HG02678 (cell line): ENCODE results near the gene NFKB1.

Experiments used
- ATAC-seq: cut with Tn5 transposase; IDR thresholded peaks from one replicate; pipeline ENCODE4 v1.9.1; 2021; ENCODE audit warnings: mild to moderate bottlenecking, moderate library complexity; ENCODE audit not compliant: unreplicated experiment

NFKB1 gene

GRCh38 chr4:102620697-102621497, 119.7 kb downstream of the NFKB1 start:
- ATAC-seq: peak; percentile 60

DNA sequence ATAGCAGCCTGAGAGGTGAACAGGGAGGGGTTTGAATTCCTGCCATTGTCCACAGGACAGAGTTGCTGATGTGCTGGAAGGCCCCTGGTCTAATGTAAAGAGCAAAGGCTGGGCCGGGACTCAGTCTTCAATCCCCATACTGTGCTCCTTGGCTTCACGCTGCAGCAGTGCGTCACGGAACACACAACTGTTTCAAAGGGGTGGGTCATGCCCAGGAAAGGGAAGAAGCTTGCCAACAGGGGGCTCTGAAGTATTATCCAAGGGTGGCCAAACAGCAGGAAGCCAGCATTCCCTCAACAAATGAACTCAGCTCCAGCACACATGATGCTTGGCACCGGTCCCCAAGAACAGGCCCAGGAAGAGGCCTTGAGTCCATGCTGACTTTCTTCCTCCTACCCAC, 122.5 kb downstream of the NFKB1 start:
- no peak for ATAC-seq

- ATAC-seq: no peak
Observed at GRCh38 chr4:102624505-102624904, 123.3 kb downstream of the NFKB1 start.

DNA sequence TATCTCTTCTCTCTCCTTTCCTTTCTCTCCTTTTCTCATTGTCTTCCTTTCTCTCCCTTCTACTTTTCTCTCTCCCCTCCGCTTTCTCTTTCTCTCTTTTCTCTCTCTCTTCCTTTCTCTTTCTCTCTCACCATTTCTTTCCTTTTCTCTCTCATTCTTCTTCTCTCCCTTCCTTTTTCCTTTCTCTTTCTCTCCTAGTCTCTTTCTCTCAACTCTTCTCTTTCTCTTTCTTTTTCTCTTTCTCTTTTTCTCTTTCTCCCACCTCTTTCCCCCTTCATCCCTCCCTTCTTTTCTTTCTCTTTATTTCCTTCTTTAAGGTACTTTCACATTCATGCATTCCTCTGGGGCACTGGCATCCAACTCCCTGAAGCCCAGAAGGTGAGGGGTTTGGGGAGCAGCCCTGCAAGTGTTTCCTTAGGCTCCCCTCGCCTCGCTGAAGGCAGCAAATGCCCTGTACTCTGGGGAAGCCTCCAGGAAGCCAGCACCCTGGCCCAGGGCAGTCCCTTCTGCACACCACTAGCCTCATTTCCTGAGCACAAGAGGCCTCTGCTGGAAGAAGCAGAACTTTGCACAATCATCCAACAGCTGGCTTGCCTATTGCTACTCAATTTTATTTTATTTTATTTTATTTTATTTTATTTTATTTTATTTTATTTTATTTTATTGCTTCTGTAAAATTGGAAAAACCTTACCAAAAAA, 124.2 kb downstream of the NFKB1 start:
- ATAC-seq: peak; percentile 91

- ATAC-seq: no peak
Observed at GRCh38 chr4:102627831-102628523, 126.8 kb downstream of the NFKB1 start.

DNA sequence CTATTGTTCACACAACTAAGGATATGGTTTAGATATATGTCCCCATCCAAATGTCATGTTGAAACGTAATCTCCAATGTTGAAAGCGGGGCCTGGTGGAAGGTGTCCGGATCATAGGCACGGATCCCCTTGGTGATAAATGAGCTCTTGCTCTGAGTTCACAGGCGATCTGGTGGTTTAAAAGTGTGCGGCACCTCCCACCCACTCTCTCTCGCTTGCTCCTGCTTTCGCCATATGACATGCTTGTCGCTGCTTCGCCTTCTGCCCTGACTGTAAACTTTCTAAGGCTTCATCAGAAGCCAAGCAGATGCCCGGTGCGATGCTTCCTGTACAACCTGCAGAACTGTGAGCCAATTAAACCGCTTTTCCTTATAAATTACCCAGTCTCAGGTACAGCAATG, 128.5 kb downstream of the NFKB1 start:
- no peak for ATAC-seq

GRCh38 chr4:102631616-102632015, 130.5 kb downstream of the NFKB1 start:
- no peak for ATAC-seq

GRCh38 chr4:102632241-102633065, 131.3 kb downstream of the NFKB1 start:
- no peak for ATAC-seq

DNA sequence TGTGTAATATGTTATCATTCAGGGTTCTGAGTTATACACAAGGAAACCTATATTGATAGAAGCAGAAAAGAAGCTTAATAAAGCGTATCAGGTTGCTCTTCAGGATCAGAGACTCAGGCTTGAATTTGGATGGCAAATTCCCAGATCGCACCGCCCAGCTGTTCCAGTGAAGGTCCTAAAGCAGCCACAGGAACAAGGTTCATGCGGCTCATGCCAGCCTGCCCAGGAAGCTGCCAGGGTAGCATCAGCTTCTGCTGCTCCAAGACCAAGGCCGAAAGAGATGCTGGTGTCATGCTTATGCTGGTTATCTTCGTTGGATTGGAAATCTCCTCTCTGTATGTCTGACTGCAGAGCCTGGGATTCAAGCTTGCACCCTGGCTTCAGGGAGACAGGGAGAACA, 131.9 kb downstream of the NFKB1 start:
- no peak for ATAC-seq

- no peak for ATAC-seq
Observed at GRCh38 chr4:102637391-102637790, 136.2 kb downstream of the NFKB1 start.

DNA sequence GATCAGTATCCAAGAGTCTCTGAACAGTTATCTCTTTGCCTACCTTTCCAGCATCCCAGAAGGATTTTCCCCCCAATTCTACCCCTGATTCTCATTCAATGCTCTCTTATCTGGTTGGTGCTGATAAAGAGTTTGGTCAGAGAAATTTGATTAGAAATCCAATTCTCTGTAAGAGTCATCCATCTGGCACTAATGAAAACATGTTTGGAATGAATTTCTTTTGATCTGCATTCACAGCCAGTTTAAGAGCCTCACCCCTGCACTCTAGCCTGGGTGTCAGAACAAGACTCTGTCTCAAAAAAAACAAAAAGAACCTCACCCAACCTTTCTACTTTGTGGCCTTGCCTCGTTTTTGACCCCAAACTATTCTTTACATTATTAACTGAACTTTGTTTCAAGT, 137.5 kb downstream of the NFKB1 start:
- ATAC-seq: no peak

- no peak for ATAC-seq
Observed at GRCh38 chr4:102639598-102639997, 138.4 kb downstream of the NFKB1 start.

- ATAC-seq: no peak
Observed at GRCh38 chr4:102640669-102641068, 139.5 kb downstream of the NFKB1 start.

DNA sequence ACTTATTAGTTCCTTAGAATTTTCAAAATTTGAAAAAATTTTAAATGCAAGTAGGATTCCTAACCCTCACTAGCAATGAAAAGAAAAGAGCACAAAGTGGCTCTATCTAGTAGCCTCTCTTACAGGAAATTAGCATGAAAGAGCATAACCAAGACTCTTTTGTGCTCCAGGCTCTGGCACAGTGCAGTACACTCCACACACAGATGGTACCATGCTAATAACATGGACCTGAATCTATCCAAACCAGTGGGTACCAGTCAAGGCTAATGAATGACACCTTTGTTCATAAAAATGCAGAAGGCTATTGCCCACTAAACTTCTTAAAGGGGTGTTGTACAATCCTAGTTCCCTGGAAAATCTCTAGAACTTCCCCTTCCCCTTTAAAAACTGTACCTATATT, 140.6 kb downstream of the NFKB1 start:
- ATAC-seq: no peak

DNA sequence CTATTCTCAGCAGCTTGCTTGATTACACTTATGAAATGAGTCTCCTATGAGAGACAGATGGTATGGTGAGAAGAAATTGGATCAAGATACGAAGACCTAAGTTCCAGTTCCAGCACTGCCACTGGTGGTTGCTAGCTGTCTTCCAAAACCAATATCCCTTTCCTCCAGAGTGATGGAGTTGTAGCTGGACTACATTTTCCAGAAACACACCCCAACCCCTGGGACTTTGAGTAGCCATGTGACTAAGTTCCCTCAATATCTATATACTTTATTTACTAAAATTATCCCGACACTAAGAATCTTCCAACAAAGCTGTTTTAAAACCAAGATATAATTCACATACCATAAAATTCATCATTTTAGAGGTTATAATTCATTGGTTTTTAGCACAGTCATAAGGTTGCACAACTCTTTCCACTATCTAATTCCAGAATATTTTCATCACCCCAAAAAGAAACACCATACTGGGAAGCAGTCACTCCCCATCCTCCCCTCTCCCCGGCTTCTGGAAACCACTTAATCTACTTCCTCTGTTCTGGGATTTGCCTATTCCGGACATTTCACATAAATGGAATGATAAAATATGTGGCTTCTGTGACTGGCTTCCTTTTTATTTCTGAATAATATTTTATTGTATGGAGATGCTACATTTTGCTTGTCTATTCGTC, 141.6 kb downstream of the NFKB1 start:
- no peak for ATAC-seq

DNA sequence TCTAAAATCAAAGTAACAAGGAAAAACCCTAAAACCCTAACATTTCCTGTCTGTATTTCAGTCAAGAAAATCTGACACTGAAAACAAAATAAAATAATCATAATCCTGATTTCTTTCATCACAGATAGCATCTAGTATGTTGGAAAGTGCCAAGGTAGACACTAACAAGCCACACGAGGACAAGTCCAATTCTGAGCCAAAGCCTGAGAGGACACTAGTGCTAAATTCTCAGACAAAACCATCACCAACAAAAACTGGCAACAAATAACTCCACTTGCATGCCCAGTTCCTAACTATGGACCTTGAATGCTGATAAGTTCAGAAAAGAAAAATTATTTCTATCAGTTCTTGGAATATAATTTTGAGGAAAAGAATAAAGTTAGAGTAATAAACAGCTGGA, 146.0 kb downstream of the NFKB1 start:
- ATAC-seq: no peak

GRCh38 chr4:102657206-102657605, 156.0 kb downstream of the NFKB1 start:
- ATAC-seq: no peak

- no peak for ATAC-seq
Observed at GRCh38 chr4:102663073-102663472, 161.9 kb downstream of the NFKB1 start.

DNA sequence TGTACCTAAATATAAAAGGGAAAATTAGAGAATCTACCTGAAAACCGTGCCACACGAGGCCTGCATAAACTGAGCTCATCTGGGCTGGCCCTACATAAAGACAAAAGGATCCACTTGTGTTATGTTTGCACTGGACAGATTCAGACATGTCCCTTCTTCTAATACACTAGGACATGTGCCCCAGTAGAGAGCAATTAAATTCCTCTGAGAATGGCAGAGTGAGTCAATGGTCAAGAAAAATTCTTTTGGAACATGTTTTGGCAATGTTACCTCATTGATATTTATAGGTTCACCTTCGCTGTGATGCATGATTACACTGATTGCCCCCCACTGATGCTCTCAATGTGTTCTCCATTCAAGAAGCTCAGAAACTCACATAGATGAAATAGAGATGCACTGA, 164.4 kb downstream of the NFKB1 start:
- no peak for ATAC-seq
